NCI-H146 treated with DMSO at 0.1 percent for 48 hours (cell line): ENCODE data around the gene RUFY1.

Experiments
- DNase-seq: peaks from one replicate; lab custom pipeline; 2025; ENCODE audit not compliant: unreplicated experiment; lab: John Stamatoyannopoulos, UW

Gene RUFY1

DNA sequence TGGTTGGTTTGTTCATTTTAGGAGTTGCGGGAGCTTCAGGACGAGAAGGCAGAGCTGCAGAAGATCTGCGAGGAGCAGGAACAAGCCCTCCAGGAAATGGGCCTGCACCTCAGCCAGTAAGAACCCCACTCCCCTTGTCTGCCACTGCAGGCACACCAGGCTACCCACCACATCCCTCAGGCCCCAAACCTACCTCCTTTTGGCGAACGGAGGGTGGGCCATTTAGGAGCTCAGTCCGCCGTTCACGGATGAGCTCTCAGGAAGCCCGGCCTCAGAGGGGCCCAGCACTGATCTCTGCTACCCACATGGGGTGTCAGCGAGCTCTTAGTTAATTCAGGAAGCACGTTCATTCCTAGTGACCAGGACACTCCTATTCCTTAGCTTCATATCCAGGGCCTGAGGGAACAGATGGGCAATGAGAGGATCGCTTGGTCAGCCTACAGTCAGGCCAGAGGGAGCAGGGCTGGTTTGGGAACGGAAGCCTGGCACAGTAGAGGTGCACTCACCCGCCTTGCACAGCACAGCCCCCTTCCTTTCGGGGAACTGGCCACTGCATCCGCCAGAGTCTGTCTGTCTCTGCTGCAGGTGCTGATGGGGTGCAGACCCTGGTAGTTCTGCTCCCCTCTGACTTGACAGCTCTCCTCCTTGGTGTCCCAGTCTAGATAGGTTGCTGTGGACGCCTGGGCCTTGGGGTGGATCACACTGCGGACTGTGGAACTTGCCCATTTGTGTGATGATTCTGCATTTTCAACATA is 51.7 kb downstream of the RUFY1 start:
- DNase-seq: no peak

DNA sequence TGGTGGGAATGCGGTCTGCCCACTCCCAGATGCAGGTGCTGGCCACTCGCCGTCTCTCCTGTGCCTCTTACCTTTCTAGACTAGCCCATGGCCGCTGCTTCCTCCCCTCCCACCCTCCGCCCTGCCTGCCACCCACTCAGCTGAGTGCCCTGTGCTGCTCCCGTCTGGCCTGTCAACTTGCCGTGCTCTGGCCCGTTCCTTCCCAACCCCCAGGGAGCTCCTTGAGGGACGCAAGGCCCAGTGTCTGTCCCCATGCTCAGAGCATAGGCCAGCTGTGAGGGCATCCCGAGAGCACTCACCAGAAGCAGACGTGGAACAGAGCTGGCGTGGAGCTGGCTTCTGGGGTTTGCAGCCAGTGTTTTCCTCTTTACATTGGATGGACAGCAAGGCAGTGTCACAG is 53.0 kb downstream of the RUFY1 start:
- no peak for DNase-seq

- no peak for DNase-seq
These were observed 54.9 kb downstream of the RUFY1 start for GRCh38 chr5:179605026-179605833.

DNA sequence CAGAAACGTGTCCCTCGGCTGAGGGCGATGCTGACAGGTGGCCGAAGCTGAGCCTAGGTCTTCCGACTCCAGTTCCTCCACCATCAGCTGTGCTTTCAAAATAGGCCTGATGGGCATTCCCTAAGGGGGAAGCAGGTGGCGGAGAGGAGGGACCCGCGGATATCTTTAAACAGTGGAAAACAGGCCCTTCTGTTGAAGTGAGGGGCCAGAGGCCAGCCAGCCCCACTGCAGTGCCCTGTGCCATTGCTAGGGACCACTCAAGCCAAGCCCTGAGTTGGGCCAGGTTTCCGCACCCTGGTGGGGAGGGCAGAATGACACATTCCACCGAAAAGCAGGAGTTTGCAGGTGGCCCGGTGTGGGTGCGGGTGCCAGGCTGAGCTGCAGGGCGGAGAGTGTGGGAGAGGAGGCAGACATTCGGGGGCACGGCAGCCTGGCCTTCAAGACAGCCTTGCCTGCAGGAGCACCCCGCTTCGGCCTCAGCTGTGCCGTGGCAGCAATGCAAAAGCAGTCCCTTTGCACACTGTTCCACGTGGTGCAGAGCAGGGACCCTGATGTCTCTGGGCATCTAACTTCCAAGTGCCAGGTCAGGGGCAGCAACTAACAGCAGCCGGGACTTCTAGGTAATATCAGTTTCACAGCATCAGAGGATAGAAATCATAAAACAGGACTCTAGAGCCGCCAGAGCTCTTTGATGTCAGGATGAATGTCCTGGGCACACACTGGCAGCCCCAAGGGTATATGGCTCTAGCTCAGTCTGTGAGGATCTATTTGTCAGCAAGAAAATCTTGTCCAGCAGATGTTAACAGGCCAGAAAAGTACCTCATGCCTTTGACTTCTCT is 55.9 kb downstream of the RUFY1 start:
- DNase-seq: no peak

DNA sequence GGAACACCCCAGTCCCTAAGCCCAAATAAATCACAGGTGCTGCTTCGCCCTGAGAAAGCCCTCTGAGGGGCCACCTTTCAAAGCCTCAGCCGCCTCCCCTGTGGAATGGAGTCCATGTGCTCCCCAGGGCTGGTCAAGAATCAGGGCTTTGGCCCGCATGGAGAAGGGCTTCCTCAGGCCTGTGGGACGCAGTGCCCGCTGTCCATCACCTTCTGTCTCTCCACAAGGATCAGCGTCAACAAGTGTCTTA is 56.5 kb downstream of the RUFY1 start:
- no peak for DNase-seq

GRCh38 chr5:179607160-179607931 is 57.0 kb downstream of the RUFY1 start:
- no peak for DNase-seq

- DNase-seq: no peak
These were observed 57.8 kb downstream of the RUFY1 start for GRCh38 chr5:179608131-179608581.

- no peak for DNase-seq
These were observed 59.4 kb downstream of the RUFY1 start for GRCh38 chr5:179609834-179610108.

DNA sequence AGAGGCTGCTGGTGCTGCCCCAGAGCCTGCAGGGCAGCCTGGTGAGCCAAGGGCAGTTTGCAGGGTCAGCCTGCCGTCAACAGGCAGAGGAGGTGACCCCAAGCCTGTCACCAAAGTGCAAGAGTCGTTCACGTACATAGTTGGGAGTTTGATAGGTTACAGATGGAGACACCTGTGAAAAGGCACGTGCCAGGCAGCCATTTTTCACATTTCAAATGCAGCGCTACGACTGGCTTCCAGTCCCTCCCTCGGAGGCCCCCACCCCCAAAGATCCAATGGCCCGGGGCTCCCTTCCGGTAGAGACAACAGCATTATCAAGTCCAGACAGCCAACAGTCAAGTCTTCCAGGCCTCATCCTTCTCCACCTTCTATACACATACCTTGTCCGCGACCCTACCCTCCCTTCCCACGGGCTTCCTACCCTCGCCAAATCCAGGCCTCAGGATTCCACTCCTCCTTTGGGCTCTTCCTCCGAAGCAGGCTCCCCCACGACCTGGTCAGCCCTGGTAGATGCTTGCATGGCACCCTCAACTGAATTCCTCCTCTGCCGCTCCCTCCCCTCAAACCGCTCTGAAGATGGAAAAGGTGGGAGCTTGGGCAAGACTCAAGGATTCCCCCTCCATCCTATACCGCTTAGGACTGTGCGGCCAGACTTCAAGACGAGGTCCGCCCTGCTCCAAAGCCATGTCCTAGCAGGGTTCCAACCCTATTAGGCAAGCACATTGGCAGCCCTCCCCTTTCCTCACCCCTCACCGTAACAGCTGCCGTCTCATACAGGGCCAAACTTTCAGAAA is 60.0 kb downstream of the RUFY1 start:
- no peak for DNase-seq

DNA sequence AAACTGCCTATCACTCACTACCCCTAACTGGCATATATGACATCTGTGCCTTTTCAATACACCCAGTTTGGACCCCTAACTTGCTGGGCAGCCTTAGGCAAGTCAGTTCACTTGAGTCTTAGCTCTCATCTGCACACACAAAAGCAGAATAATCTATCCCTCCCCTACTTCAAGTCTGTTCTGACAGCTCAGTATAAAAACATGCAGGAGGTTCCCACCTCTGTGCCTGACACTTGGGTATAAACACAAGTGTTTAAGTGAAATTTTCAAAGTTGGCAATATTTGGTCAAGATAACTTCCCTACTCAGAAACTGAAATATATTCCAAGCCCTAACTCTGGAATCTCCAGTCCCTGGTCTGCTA is 60.5 kb downstream of the RUFY1 start:
- no peak for DNase-seq

DNA sequence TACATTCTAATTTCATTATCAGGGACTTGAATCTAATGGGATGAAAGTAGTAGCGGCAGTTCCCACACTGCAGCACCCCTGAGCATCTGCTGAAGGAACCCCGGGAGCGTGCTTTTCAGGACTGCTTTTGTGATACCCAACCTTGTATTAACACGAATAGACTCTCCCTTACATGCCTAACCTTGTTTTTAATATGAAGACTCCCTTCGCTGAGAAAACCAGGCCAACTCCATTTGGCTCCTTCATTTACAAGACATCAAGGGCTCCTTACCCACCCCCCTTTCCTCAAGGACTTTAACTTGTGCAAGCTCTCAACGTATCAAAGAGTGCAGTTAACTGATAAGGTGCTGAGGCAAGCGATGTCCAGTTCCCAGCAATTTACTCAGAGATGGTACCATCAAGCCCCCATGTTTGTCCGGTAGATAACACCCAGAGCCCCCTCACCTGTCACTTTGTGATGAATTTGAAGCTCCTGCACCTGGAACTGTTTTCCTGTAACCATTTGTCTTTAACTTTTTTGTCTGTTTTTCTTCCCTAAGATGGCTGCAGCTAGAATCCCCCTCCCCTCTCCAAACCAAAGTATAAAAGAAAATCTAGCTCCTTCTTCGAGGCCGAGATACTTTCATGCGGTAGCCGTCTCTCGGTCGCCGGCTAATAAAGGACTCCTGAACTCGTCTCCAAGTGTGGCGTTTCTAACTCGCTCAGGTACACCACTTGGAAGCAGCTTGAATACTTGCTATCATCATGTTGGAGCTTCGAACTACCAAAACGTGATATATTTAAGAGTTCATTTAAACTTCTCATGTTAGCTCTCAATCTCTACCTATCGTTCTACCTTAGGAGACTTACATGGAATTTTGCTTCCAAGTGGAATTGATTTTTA is 62.5 kb downstream of the RUFY1 start:
- no peak for DNase-seq

DNA sequence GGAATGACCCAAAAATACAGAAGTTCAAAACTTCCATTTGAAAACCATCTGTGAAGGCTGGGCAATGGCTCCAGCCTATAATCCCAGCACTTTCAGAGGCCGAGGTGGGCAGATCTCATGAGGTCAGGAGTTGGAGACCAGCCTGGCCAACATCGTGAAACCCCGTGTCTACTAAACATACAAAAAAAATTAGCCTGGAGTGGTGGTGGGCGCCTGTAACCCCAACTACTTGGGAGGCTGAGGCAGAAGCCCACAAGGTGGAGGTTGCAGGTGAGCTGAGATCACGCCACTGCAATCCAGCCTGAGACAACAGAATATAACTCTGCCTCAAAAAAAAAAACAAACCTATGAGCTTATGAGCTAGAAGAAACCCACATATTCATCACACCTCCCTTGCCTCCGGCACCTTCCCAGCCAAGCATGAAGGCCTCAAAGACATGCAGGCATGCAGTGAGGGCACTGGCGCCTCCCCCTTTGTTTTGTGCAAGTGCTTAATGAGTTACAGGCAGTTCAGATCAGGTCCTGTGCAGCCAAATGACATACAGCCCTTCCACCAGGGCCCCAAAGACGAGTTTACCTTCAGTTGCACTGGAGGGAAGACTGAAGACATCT is 63.2 kb downstream of the RUFY1 start:
- no peak for DNase-seq

DNA sequence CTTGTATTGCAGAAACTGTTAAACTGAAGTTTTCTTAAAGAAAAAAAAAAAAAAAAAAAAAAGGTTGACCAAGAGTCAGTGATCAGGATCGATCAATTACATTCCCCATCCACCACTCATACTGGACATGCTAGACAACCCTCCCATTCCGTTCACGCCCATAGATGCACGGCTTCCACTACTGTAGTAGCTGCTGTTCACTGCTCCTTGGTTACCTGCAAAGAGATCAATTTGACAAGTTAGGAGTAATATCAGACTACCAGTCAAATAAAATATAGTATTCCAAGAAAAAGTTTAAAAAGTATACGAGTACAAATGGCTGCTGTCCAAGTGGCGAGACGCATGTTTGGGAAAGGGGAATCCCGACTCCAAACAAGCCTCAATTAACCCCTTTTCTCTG is 64.4 kb downstream of the RUFY1 start:
- DNase-seq: no peak

DNA sequence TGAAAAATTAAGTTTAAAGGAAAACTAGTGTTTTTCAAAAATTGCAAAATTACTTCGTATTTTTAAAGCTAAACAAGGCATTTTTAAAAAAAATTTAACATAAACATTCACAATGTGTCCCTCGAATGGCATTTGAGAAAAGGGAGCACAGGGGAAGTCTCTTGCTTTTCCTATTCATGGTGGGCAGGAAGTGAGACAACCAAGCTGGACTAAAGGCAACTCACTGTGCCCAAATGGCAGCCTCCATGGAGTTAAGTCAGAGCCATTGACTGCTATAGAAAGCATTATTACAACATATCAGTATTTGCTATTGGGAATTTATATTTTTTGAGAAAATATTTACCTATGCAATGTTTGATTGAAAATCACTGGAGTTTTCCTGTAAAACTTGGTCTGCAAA is 64.8 kb downstream of the RUFY1 start:
- DNase-seq: no peak

- no peak for DNase-seq
These were observed 65.7 kb downstream of the RUFY1 start for GRCh38 chr5:179616002-179616594.

DNA sequence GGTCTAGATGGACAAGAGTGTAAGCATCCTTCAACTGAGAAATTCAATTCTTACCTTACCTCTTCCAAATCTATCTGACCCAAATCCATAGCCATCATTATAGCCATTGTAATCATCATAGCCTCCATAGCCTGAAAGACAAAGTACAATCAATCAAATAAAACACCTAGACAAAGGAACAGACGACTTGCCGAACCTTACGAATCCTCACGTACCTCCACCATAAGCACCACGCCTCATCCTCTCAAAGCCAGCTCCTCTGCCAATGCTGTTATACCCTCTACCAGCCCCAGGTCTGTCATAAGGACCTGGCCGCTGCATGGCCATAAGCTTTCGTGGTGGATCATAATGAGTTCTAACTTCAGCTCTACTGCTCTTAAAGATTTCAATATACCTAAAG is 67.6 kb downstream of the RUFY1 start:
- no peak for DNase-seq

- no peak for DNase-seq
These were observed 68.7 kb downstream of the RUFY1 start for GRCh38 chr5:179618923-179619554.

- DNase-seq: no peak
These were observed 69.4 kb downstream of the RUFY1 start for GRCh38 chr5:179619776-179620175.
